IPS-NIHi11 (cell line): ENCODE measurements around the gene STXBP6.

Source experiments
- DNase-seq: peaks from one replicate; pipeline ENCODE4 v3.0.0; 2012; ENCODE audit warnings: mixed read lengths, low spot score

STXBP6 gene

DNA sequence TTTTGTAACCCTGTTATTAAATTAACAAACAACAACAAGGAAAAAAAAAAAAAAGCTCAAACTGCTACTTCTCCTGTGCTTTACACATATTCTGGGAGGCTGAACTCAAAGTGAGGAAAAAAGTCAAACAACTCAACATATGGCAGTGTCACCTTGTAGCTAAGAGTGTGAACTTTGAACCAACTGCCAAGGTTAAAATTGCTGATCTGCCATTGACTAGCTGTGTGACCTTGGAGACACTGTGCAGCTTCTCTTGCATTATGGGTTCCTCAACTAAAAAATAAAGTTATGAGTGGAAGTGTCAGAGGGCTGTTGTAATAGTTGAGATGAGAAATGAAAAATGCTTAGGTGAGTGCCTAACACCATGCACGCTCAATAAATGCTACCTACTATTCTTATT is 34.2 kb downstream of the STXBP6 start:
- no peak for DNase-seq

DNA sequence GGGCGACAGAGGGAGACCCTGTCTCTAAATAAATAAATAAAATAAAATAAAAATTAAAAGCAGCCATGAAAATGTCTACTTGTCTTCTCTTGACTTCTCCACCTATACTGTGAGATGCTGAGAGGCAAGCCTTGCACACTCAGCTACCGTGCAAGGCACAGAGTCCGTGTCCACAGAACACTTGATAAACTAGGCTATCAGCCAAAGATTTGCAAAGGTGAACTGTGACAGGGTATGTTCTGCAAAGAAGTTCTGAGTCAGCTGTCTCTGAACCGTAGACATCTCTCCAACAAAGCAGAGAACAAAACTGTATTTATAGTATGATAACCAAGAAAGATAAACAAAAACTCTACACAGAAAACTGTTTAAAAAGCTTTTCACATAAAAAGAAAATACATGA is 35.5 kb downstream of the STXBP6 start:
- DNase-seq = no peak

DNA sequence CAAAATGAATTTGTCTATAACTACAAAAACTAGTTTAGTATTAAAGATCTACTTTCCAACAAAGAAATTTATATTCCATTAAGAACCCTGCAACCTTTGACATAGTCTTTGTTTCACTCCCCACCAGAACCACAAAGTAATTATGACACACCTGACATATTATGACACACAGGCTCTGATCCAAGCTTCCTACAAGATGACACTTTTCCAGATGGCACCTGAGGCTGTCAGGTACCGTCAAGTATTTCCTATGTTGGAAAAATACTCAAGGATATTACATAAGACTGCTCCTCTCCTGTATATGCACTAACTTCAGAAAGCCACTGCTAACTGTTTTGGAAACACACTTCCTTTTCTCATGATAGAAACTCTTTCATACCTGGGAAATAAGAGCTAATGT is 38.9 kb downstream of the STXBP6 start:
- DNase-seq = no peak

DNA sequence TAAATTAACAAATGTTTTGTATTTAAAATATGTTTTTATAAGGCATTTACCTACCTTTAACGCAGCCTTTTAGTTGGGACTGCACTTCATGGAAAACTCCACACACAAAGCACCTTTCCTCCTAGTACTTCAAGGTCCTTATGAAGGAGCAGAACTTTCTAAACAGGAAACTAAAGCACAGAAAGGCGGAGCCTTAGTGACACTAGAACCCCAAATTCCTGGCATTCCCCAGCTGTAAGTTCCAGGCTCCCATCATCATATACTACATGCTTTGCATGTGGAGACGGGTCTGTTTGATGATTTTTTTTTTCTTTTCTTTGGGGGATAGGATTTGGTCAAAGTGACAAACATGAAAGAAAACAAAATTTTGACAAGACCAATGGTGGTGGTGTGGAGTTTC is 39.5 kb downstream of the STXBP6 start:
- DNase-seq = no peak

DNA sequence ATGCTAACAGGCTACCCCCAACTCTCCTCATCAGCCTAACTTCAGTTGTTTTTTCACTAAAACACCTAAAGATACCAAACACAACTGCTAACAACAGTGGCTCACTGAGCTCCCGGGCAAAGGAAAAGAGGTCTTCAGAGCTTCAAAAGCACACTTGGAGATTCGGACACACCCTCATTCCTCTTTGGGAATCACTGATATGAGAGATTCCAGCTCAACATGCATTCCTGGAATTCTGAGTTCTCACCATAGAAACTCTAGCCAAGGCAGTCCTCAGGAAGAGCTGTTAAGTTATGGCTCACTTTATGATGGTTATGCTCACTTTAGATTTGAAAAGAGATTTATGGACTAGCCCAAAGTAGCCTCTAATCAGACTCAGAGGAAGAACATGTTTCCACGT is 40.1 kb downstream of the STXBP6 start:
- DNase-seq = peak; percentile 26

DNA sequence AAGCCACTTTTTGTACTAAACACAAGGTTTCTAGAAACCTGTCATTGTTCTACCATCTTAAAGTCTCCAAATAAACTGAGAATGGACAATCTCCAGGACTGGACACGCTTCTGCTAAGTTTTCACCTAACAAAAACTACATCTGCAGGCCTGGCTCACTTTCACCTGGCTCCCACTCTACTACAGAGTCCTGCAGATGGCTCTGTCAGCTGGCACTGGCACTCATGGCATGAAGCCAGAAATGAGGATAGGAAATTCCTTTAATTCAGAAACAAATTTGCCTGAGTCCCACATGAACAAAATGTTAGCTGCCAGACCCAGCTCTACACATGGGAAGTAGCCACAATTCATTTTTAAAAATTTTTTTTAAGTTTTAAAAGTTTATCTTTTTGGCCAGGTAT is 42.1 kb downstream of the STXBP6 start:
- DNase-seq = no peak

GRCh38 chr14:25006961-25007795 is 42.8 kb downstream of the STXBP6 start:
- no peak for DNase-seq

DNA sequence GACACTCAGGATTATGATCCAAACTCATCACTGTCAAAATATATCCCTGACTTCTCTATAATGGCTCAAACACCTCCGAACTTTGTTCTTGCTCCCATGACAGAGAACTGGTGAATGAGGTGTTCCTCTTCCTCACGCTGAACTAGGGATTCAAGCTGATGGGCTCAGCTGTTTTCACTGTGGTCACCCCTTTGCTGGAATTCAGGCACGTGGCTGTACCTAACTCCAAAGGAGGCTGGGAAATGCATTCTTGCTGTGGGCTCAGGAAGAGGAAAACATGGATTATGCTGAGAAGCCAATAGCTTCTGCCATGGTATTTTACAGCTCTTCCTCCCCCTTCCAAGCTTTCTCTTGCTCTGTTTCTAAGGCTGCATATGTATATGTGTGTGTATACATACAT is 43.9 kb downstream of the STXBP6 start:
- DNase-seq = no peak

DNA sequence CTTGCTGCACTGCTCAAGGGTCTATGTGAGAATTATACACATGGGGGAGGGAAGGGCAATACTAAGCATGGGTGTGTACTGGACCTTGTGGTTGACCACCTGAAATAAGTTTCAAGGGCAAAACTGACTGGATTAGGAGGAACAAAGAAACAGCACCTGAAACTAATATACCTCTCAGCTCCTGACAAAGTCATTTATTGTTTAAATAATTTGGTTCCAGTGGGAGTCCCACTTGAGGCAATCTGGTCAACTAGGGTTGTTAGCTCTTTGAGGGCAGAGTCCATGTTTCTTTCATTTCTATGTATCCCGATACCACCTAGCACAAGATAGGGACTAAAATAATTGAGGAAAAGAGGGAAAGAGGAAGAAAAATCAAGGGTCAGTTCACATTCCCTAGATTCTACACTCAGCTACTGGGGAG is 45.5 kb downstream of the STXBP6 start:
- no peak for DNase-seq

- no peak for DNase-seq
These were observed 46.4 kb downstream of the STXBP6 start for GRCh38 chr14:25003537-25003936.

GRCh38 chr14:25001601-25002000 is 48.3 kb downstream of the STXBP6 start:
- DNase-seq = no peak

- DNase-seq = no peak
These were observed 48.8 kb downstream of the STXBP6 start for GRCh38 chr14:25001156-25001555.

- no peak for DNase-seq
These were observed 50.8 kb downstream of the STXBP6 start for GRCh38 chr14:24999157-24999556.

GRCh38 chr14:24996930-24997725 is 52.8 kb downstream of the STXBP6 start:
- DNase-seq = no peak

DNA sequence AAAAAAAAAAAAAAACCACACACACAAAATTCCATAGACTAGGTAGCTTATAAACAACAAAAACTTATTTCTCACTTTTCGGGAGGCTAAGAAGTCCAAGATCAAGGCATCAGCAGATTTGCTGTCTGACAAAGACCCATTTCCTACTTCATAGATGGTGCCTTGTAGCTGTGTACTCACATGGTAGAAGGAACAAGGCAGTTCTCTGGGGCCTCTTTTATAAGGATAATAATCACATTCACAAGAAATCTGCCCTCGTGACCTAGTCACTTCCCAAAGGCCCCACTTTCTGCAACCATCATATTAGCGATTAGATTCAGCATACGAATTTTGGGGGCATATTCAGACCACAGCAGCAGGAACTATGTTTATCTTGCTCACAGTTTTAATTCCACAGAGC is 54.9 kb downstream of the STXBP6 start:
- no peak for DNase-seq

- DNase-seq = no peak
These were observed 56.3 kb downstream of the STXBP6 start for GRCh38 chr14:24993631-24994030.

DNA sequence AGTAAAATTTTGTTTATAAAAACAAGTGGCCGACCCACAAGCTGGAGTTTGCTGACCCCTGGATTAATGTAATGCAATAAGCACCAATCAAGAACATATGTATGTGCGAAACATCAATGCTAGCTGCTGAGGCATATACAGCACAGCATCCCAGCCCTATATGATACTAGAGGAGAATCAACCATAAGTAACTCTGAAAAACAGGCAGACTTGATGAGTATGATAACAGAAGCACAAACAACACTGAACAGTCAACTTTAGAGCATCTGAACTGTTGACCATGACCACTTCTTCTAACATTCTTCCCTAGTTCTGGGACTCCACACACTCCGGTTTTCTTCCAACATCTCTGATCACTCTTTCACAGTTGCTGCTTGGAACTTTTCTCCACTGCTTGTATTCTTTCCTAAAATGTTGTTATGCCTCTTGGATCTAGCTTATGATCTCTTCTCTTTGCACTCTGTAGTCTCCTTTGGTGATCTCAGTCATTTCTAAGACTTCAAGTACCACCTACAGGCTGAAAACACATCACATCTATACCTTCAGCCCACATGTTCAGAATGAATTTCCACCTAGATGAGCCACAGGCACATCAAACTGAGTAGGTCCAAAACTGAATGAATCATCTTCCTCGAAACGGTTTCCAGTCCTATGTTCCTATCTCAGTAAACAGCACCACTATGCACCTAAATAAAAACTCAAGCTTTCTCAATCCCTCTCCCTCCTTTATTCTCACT is 57.2 kb downstream of the STXBP6 start:
- no peak for DNase-seq

DNA sequence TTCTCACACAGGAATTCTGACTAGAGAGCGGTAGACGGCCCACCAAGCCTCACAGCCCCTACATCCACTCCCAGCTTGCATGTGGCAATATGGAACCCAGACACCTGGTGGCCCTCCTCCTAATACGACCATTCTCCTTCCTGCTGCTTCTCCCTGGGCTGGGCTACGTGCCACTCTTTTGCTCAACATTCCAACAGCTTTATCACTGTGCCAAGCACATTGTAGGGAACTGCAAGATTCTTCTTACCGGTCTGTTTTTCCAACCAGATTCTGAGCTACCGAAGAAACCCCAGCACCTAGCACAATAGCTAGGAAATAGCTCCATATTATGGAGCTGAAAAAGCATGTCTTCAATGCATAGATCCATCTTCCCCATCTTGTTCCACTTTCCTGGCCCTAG is 58.1 kb downstream of the STXBP6 start:
- no peak for DNase-seq

DNA sequence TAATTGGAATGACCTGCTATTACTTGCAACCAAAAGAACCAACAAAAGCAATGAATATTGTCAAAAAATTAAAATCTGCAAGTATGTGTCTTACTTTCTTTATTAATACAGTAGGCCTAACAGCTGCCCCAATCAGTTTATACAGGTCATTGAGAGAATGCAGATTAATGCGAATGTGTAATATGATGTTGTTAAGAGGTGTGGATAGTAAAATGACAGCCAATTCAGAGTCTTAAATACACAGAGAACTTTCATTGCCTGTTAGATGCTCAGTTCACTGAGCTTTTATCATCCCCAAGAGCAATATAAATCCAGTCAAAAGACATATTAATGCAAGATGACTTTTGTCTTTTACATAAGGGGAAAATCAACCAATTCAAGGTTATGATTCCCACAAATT is 58.7 kb downstream of the STXBP6 start:
- DNase-seq = no peak

- no peak for DNase-seq
These were observed 59.2 kb downstream of the STXBP6 start for GRCh38 chr14:24990773-24991172.

- DNase-seq = no peak
These were observed 59.9 kb downstream of the STXBP6 start for GRCh38 chr14:24990050-24990449.

GRCh38 chr14:24988760-24989159 is 61.2 kb downstream of the STXBP6 start:
- DNase-seq = no peak
